GM21737 (cell line): ENCODE results near the gene CDAN1.
"Not testable (repeated sequence)": the region's sequence is repeated elsewhere in the genome, so short reads cannot be mapped to it uniquely, and the experiment has no call there.

Experiments used
- ATAC-seq: cut with Tn5 transposase; IDR thresholded peaks from one replicate; pipeline ENCODE4 v1.9.1; 2021; ENCODE audit warnings: mild to moderate bottlenecking, moderate library complexity; ENCODE audit not compliant: unreplicated experiment

Gene CDAN1

GRCh38 chr15:42736793-42737528 is at the start of gene CDAN1:
TSS of gene CDAN1 (minus strand) at chr15:42737128. CDS start at chr15:42737102, 26 bp downstream.
- peak; percentile 86 for ATAC-seq

- no peak for ATAC-seq
Measured at GRCh38 chr15:42785569-42785968, 48.6 kb upstream of the CDAN1 start.

GRCh38 chr15:42784705-42785104 is 47.8 kb upstream of the CDAN1 start:
- ATAC-seq = no peak

GRCh38 chr15:42782716-42783115 is 45.8 kb upstream of the CDAN1 start:
- no peak for ATAC-seq

- ATAC-seq = no peak
Measured at GRCh38 chr15:42775416-42775815, 38.5 kb upstream of the CDAN1 start.

GRCh38 chr15:42772901-42773300 is 36.0 kb upstream of the CDAN1 start:
- no peak for ATAC-seq

- ATAC-seq = no peak
Measured at GRCh38 chr15:42772144-42772543, 35.2 kb upstream of the CDAN1 start.

GRCh38 chr15:42766109-42766508 is 29.2 kb upstream of the CDAN1 start:
- not testable (repeated sequence) for ATAC-seq

- not testable (repeated sequence) for ATAC-seq
Measured at GRCh38 chr15:42764154-42764731, 27.3 kb upstream of the CDAN1 start.

- ATAC-seq = not testable (repeated sequence)
Measured at GRCh38 chr15:42761813-42762212, 24.9 kb upstream of the CDAN1 start.

GRCh38 chr15:42760759-42761158 is 23.8 kb upstream of the CDAN1 start:
- ATAC-seq = no peak

GRCh38 chr15:42759093-42759492 is 22.2 kb upstream of the CDAN1 start:
- ATAC-seq = no peak

GRCh38 chr15:42750306-42750705 is 13.4 kb upstream of the CDAN1 start:
- ATAC-seq = no peak

GRCh38 chr15:42749266-42749665 is 12.3 kb upstream of the CDAN1 start:
- ATAC-seq = no peak

- ATAC-seq = no peak
Measured at GRCh38 chr15:42744195-42744594, 7.3 kb upstream of the CDAN1 start.

- ATAC-seq = no peak
Measured at GRCh38 chr15:42742149-42742548, 5.2 kb upstream of the CDAN1 start.

- no peak for ATAC-seq
Measured at GRCh38 chr15:42741710-42742109, 4.8 kb upstream of the CDAN1 start.

GRCh38 chr15:42737529-42738328 is 801 bp upstream of the CDAN1 start:
- ATAC-seq = no peak

GRCh38 chr15:42736178-42736792 is 643 bp downstream of the CDAN1 start:
- no peak for ATAC-seq

GRCh38 chr15:42735382-42736165 is 1.4 kb downstream of the CDAN1 start:
- no peak for ATAC-seq
